GM12892 (cell line): Measurements from ENCODE around the gene ABI3.

ENCODE experiments used
- POLR2A ChIP-seq: IDR thresholded peaks from 2 replicates; pipeline ENCODE4 v1.6.1; 2011; ENCODE audit warnings: low read depth, low read length, control low read depth
- POLR2AphosphoS5 ChIP-seq: IDR thresholded peaks from 2 replicates; pipeline ENCODE4 v1.6.1; 2011; ENCODE audit warnings: low read depth, low read length, control low read depth

GRCh38 chr17:49214676-49215360 lies 4.3 kb downstream of the ABI3 start:
- TF ChIP-seq POLR2A (no peak), POLR2AphosphoS5 (no peak)
